Measurements from ENCODE around the gene C1RL.

- TF ChIP-seq EGR1 (IDR thresholded peaks at IDR 0.05; ENCODE audit: low read depth in 2 of 2) (no peak), YY1 (IDR thresholded peaks at IDR 0.05) (no peak), MAX (IDR thresholded peaks at IDR 0.05) (no peak), TAF1 (conservative IDR thresholded peaks at IDR 0.05) (no peak), HNF4G (IDR thresholded peaks at IDR 0.05) (no peak), RAD21 (IDR thresholded peaks at IDR 0.05) (no peak), FOXA1 (IDR thresholded peaks at IDR 0.05) (no peak)
- TF ChIP-seq, protein P1, sequence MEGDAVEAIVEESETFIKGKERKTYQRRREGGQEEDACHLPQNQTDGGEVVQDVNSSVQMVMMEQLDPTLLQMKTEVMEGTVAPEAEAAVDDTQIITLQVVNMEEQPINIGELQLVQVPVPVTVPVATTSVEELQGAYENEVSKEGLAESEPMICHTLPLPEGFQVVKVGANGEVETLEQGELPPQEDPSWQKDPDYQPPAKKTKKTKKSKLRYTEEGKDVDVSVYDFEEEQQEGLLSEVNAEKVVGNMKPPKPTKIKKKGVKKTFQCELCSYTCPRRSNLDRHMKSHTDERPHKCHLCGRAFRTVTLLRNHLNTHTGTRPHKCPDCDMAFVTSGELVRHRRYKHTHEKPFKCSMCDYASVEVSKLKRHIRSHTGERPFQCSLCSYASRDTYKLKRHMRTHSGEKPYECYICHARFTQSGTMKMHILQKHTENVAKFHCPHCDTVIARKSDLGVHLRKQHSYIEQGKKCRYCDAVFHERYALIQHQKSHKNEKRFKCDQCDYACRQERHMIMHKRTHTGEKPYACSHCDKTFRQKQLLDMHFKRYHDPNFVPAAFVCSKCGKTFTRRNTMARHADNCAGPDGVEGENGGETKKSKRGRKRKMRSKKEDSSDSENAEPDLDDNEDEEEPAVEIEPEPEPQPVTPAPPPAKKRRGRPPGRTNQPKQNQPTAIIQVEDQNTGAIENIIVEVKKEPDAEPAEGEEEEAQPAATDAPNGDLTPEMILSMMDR (IDR thresholded peaks at IDR 0.05; ENCODE audit: low read depth, low read length, missing input control) = no peak
- TF ChIP-seq, protein P2, sequence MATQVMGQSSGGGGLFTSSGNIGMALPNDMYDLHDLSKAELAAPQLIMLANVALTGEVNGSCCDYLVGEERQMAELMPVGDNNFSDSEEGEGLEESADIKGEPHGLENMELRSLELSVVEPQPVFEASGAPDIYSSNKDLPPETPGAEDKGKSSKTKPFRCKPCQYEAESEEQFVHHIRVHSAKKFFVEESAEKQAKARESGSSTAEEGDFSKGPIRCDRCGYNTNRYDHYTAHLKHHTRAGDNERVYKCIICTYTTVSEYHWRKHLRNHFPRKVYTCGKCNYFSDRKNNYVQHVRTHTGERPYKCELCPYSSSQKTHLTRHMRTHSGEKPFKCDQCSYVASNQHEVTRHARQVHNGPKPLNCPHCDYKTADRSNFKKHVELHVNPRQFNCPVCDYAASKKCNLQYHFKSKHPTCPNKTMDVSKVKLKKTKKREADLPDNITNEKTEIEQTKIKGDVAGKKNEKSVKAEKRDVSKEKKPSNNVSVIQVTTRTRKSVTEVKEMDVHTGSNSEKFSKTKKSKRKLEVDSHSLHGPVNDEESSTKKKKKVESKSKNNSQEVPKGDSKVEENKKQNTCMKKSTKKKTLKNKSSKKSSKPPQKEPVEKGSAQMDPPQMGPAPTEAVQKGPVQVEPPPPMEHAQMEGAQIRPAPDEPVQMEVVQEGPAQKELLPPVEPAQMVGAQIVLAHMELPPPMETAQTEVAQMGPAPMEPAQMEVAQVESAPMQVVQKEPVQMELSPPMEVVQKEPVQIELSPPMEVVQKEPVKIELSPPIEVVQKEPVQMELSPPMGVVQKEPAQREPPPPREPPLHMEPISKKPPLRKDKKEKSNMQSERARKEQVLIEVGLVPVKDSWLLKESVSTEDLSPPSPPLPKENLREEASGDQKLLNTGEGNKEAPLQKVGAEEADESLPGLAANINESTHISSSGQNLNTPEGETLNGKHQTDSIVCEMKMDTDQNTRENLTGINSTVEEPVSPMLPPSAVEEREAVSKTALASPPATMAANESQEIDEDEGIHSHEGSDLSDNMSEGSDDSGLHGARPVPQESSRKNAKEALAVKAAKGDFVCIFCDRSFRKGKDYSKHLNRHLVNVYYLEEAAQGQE (IDR thresholded peaks at IDR 0.05) = no peak
These were observed 41.8 kb upstream of the C1RL start for GRCh38 chr12:7150841-7151240.
